T-helper 2 cell treated with Interferon-gamma antibody and Interleukin-4, amounts not matched to agents 5 μg/mL and 100 μg/mL, for 36 hours (primary cell): Measurements from ENCODE around the gene SWSAP1.
"Not testable (repeated sequence)": the region's sequence is repeated elsewhere in the genome, so short reads cannot be mapped to it uniquely, and the experiment has no call there.

Experiments
- DNase-seq: peaks from one replicate; pipeline ENCODE4 v3.0.0; 2021; ENCODE audit warnings: low spot score
- H3K27ac Mint-ChIP-seq: one replicate; pipeline ENCODE4 v1.8.0; 2021; ENCODE audit warnings: mild to moderate bottlenecking, mixed read lengths
- H3K27me3 Mint-ChIP-seq: one replicate; pipeline ENCODE4 v1.8.0; 2021; ENCODE audit warnings: low read depth, mixed read lengths
- H3K36me3 Mint-ChIP-seq: one replicate; pipeline ENCODE4 v1.8.0; 2021; ENCODE audit warnings: low read depth, mixed read lengths
- H3K4me1 Mint-ChIP-seq: one replicate; pipeline ENCODE4 v1.8.0; 2021; ENCODE audit warnings: low read depth, mixed read lengths
- H3K4me3 Mint-ChIP-seq: one replicate; pipeline ENCODE4 v1.8.0; 2022; ENCODE audit warnings: mild to moderate bottlenecking, moderate library complexity, mixed read lengths
- H3K9me3 Mint-ChIP-seq: one replicate; pipeline ENCODE4 v1.8.0; 2021; ENCODE audit warnings: mixed read lengths

The SWSAP1 gene

DNA sequence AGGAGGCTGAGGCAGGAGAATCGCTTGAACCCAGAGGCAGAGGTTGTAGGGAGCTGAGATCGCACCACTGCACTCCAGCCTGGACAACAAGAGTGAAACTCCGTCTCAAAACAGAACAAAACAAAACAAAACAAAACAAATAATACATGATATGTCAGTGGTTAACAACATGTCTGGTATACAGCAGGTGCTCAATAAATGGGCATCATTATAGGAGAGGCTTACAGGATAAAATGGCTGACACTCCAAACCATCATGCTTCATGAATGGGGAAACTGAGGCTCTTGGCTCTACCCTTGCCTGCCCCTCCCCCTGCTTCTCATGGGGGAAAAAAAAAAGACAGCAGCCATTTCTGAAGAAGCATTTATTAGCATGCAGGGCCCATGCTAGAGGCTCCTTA, 32.0 kb upstream of the SWSAP1 start:
- H3K36me3 Mint-ChIP-seq: peaks cover 2% of the 10 kb centered on the region
- H3K9me3 Mint-ChIP-seq: no peaks in the 10 kb centered on the region
- no peak overlapping the region for H3K27ac Mint-ChIP-seq
- H3K4me1 Mint-ChIP-seq: peaks cover 28% of the 10 kb centered on the region
- no peak overlapping the region for H3K4me3 Mint-ChIP-seq
- no peak for DNase-seq
- no peaks in the 10 kb centered on the region for H3K27me3 Mint-ChIP-seq

DNA sequence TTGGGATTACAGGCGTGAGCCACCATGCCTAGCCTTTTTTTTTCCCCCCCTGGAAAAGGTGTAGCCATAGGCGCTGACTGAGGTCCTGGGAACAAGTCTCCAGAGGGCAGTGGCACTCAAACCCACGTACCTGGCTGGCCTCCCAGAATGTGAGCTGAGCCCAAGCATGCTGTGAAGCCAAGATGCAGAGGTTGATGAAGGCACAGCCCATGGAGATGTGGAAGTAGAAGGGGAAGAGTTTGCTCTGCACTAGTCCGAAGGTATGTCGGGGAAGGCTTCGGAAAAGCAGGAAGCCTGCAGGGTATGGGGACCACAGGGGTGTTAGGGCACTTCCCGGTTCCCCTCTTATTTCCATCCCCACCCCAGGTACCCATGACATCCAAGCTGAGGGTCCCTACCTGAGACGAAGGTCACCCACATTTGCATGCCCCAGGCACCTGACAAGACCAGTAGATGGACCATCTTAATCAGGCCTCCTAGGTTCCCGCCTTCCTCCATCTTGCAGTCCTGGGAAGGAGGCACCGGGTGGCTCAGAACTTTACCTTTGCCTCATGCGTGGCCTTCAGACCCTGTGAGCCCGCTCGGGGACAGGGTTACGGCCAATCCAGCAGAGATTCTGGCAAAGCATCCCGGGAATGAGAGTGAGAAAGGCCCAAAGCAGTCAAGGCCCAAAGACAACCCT, 29.2 kb upstream of the SWSAP1 start:
- Mint-ChIP-seq H3K27me3 (no peaks in the 10 kb centered on the region), H3K36me3 (peaks cover 9% of the 10 kb centered on the region), H3K27ac (peak overlapping the region; percentile 97), H3K4me3 (peak overlapping the region; percentile 96), H3K9me3 (peaks cover 10% of the 10 kb centered on the region), H3K4me1 (peaks cover 17% of the 10 kb centered on the region)
- no peak for DNase-seq

DNA sequence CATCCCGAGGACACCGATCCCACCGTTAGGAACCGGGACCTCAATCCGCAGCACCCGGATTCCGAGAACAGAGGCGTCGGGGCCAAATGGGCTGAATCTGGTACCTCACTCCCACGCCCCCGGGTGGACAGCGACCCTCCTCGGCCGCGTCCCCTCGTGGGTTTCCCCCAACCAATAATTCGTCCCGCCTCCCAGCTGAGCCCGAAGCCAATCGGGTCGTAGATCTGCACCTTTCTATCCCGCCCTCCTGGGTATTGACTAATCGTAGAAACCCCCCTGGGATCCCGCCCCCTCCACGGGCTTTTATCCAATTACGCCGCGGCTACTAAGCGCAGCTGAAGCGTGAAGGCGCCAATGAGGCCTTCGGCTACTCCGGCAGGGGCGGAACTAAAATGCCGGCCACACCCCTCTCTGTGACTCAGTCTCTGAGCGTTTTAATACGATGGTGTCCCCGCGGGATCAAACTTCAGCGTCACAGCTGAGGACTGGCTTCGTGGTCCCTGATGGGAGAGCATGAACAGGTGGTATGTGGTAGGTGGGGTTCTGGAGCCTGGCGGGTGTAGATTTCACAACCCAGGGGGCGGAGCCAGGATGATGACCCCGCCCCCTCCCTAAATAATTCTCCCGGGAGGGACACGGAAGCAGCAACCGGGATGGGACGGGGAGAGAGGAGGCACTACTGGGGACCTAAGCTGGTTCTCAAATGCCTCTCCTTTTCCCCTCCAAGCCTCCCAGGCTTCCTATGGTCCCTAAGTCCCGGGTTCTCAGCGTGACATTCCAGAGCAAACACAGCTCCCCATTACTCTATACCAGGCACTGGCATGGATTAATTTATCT, 28.1 kb upstream of the SWSAP1 start, which contains the start of the genes CCDC159 and TMEM205:
CCDC159 (plus strand) TSS at position 416 of the 837 bp plus-strand sequence; CDS start at position 504, 88 bp downstream.
TMEM205 (minus strand) TSS at position 165 of the 837 bp plus-strand sequence. CDS start 649 bp downstream, outside the sequence.
- peaks cover 10% of the 10 kb centered on the region for H3K9me3 Mint-ChIP-seq
- H3K36me3 Mint-ChIP-seq: peaks cover 9% of the 10 kb centered on the region
- peak within 1 kb of the TSS; percentile 97 for H3K27ac Mint-ChIP-seq
- peaks cover 17% of the 10 kb centered on the region for H3K4me1 Mint-ChIP-seq
- peak; percentile 98 for DNase-seq
- H3K4me3 Mint-ChIP-seq: peak within 1 kb of the TSS; percentile 96
- H3K27me3 Mint-ChIP-seq: no peaks in the 10 kb centered on the region

DNA sequence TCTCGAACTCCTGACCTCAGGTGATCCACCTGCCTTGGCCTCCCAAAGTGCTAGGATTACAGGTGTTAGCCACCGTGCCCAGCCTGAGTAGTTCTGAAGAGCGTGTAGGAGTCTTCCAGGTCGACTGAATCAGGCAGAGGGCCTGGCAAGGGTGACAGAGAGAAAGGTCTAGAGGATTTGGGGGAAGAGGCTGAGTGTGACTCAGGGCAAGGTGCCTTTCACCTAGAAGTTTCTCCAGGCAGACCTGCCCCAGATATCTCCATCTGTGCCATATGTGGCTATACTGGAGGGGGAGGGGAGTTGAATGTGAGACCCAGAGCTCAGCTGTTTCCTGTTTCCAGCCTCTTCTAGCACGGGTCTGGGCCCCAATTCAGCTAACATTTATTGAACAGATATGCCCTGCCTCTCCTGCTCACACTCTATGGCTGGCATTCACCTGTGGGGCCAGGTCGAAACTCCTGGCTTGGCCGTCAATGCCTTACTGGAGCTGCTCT, 26.9 kb upstream of the SWSAP1 start:
- H3K36me3 Mint-ChIP-seq: peaks cover 8% of the 10 kb centered on the region
- H3K9me3 Mint-ChIP-seq: peaks cover 10% of the 10 kb centered on the region
- no peaks in the 10 kb centered on the region for H3K27me3 Mint-ChIP-seq
- peak overlapping the region; percentile 20 for H3K27ac Mint-ChIP-seq
- peak overlapping the region; percentile 96 for H3K4me3 Mint-ChIP-seq
- H3K4me1 Mint-ChIP-seq: peaks cover 17% of the 10 kb centered on the region
- no peak for DNase-seq

DNA sequence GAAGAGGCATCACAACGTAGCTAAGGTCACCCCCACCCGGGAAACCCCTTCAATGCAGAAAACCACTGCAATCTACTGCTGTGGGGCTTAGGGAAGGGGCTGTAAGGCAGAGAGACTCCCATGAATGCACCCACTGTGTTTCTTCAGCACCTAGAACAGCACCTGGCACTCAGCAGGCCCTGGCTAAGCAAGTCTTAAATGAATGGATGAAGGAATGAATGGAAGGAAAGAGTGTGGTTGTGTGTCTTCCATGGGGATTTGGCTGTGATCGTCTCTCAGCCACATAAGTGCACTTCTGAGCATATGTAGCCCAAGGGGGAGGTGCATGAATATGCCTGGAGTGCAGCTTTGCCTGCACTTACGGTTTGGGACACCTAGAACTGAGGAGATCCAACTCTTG, 25.3 kb upstream of the SWSAP1 start:
- Mint-ChIP-seq H3K4me3 (no peak overlapping the region), H3K9me3 (peaks cover 10% of the 10 kb centered on the region), H3K27ac (no peak overlapping the region), H3K4me1 (peaks cover 17% of the 10 kb centered on the region), H3K27me3 (no peaks in the 10 kb centered on the region), H3K36me3 (peaks cover 7% of the 10 kb centered on the region)
- DNase-seq: no peak

DNA sequence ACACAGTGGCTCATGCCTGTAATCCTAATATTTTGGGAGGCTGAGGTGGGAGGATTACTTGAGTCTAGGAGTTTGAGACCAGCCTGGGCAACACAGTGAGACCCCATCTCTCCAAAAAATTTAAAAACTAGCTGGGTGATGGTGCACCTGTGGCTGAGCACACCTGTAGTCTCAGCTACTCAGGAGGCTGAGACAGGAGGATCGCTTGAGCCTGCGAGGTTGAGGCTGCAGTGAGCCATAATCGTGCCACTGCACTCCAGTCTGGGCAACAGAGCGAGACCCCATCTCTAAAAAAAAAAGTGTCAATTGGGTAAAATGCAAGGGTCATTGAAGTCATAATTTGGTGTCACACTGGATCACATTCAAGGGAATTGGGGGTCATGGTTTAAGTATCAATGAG, 20.4 kb upstream of the SWSAP1 start:
- not testable (repeated sequence) for H3K9me3 Mint-ChIP-seq, H3K4me3 Mint-ChIP-seq, H3K27ac Mint-ChIP-seq, H3K4me1 Mint-ChIP-seq, H3K36me3 Mint-ChIP-seq, DNase-seq, H3K27me3 Mint-ChIP-seq

DNA sequence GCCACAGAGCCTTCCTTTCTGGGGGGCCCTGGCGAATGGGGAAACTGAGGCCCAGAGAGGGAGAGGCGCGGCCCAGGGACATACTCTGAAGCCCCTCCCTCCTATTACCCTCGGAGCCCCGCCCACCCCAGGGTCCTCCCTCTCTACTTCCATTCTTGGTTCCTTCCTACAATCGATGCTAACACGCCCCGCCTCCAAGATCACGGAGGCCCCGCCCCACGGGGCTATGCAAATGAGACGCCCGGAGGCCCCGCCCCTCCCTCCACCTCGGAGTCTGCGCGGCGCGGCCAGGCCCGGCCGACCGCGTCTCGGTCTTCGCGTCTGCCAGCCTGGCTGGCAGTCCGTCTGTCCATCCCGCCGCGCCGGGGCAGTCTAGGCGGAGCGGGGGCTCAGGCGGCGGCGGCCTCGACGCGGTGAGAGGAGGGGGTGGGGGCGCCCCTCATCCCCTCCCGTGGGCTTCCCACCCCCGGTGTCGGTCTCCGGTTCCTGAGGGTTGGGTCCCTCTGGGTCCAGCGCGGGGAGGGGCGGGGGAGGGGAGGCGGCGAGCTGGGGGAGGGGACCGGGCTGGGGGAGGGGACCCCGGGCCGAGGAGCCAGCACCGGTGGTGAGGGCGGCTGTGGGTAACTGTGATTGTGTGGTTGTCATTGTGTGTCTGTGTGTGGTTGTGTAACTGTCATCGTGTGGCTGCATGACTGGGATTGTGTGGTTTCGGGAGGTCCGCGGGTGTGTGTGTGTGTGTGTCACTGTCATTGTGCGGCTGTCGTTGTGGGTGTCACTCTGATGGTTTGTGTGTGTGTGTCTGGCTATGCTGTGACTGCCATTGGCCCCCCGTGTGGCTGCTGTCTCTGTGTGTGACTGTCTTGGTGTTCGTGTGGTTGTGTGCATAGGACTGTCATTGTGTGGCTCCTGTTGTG, 19.0 kb upstream of the SWSAP1 start, which contains the start of gene PLPPR2:
PLPPR2 (plus strand) TSS at position 273 of the 914 bp plus-strand sequence. CDS start 2,242 bp downstream, outside the sequence.
- H3K27ac Mint-ChIP-seq: peak within 1 kb of the TSS; percentile 12
- no peaks in the 10 kb centered on the region for H3K36me3 Mint-ChIP-seq

DNA sequence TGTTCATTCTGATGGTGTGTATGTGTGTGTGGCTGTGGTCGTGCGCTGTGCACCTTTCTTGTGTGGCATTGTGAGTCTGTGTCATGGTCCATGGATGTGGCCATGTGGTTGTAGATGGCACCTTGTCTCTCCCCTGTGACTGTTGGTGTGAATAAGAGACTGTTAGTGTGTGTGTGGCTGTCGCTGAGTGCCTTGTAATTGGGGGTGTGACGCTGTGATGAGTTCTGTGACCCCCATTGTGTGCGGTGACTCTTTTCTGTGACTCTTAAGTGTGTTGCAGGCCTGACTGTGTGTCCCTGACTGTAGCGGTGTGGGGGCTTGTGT, 18.4 kb upstream of the SWSAP1 start:
- Mint-ChIP-seq H3K36me3 (no peaks in the 10 kb centered on the region), H3K27ac (peak overlapping the region; percentile 12), H3K27me3 (peaks cover 6% of the 10 kb centered on the region), H3K4me3 (peak overlapping the region; percentile 77), H3K9me3 (no peaks in the 10 kb centered on the region), H3K4me1 (peaks cover 5% of the 10 kb centered on the region)
- DNase-seq: no peak

More for the DNA sequence above, 19.0 kb upstream of the SWSAP1 start, which contains the start of gene PLPPR2:
- H3K27me3 Mint-ChIP-seq: peaks cover 6% of the 10 kb centered on the region
- peaks cover 5% of the 10 kb centered on the region for H3K4me1 Mint-ChIP-seq
- H3K4me3 Mint-ChIP-seq: peak within 1 kb of the TSS; percentile 77
- peak; percentile 80 for DNase-seq
- no peaks in the 10 kb centered on the region for H3K9me3 Mint-ChIP-seq

DNA sequence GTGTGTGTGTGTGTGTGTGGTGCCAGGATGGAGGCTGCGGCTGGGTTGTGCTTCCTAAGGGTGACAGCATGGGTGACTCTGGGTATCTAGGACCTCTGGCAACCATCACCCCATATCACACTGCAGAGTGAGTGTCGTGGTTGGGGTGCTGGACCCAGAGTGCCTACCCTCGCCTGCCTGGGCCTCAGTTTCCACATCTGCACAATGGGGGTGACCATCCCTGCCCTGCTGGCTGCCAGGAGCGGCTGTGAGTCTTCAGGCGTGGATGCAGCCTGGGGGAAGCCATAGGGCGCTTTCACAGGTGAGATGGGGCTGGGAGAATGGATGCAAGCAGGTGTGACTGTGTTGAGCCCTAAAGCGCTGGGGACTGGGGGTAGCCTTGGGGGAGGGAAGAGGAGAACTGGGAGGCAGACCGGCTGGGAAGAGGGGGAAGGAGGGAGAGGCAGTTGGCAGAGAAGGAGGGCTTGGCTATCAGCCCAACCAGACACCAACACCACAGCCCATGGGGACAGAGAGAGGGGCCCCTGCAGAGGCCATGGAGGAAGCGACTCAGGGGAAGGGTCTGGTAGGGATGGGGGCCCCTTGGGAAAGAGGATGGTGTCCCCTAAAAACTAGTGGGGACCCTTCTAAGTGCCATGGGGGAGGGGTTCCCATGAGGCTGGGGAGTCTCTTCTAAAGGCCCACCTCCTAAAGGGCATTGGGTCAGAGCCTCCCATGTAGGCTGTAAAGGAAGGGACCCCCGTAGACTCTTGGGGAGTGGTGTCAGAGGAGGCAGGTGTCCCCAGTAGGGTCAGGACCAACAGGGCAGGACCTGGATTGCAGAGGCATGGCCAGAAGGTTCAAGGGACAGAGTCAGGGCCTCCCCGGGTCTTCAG, 17.6 kb upstream of the SWSAP1 start:
- DNase-seq: no peak
- Mint-ChIP-seq H3K4me1 (peaks cover 5% of the 10 kb centered on the region), H3K9me3 (no peaks in the 10 kb centered on the region), H3K36me3 (no peaks in the 10 kb centered on the region), H3K4me3 (no peak overlapping the region), H3K27me3 (peaks cover 6% of the 10 kb centered on the region), H3K27ac (no peak overlapping the region)

DNA sequence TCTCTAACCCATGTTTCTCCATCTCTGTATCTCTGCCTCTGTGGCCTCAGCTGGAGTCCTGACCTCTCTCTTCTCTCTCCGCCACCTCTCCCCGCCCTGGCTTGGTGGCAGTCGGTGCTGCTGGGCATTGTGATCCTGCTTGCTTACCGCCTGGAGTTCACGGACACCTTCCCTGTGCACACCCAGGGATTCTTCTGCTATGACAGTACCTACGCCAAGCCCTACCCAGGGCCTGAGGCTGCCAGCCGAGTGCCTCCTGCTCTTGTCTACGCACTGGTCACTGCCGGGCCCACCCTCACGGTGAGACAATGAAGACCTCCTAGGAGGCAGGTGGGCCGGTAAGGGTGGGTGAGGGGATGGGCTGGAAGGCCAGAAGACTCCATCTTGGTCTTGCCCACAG, 15.0 kb upstream of the SWSAP1 start:
- H3K27me3 Mint-ChIP-seq: peaks cover 6% of the 10 kb centered on the region
- H3K9me3 Mint-ChIP-seq: no peaks in the 10 kb centered on the region
- H3K36me3 Mint-ChIP-seq: no peaks in the 10 kb centered on the region
- no peak for DNase-seq
- H3K4me1 Mint-ChIP-seq: peaks cover 5% of the 10 kb centered on the region
- no peak overlapping the region for H3K4me3 Mint-ChIP-seq
- no peak overlapping the region for H3K27ac Mint-ChIP-seq

DNA sequence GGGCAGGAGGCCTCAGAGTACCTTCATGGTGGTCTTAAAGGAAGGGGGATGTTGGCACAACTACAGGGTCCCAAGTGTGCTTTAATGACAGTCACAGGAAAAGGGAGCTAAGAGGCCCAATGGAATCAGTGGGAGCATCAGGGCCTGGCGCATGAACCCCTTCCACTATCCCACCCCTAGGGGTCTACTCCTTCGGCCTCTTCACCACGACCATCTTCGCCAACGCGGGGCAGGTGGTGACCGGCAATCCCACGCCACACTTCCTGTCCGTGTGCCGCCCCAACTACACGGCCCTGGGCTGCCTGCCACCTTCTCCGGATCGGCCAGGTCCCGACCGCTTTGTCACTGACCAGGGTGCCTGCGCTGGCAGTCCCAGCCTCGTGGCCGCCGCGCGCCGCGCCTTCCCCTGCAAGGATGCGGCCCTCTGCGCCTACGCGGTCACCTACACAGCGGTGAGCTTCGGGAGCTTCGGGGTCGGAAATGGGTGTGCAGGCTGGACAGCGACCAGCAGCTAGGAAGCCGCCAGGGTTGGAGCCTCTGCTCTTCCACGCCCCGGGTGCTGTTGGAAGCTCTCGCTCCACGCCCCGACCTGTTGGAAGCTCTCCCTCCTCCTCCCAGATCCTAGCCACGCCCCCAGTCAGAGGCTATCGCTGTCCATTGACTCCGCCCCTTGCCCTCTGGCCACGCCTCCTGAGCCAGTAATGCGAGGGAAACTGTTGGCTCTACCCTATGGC, 13.3 kb upstream of the SWSAP1 start:
- DNase-seq: no peak
- no peak overlapping the region for H3K4me3 Mint-ChIP-seq
- no peaks in the 10 kb centered on the region for H3K9me3 Mint-ChIP-seq
- no peaks in the 10 kb centered on the region for H3K36me3 Mint-ChIP-seq
- H3K4me1 Mint-ChIP-seq: no peaks in the 10 kb centered on the region
- H3K27me3 Mint-ChIP-seq: no peaks in the 10 kb centered on the region
- H3K27ac Mint-ChIP-seq: no peak overlapping the region
